NCI-H82 treated with DMSO at 0.1 percent for 48 hours (cell line): ENCODE results near the gene ZNF280C.
"Not testable (repeated sequence)": the region's sequence is repeated elsewhere in the genome, so short reads cannot be mapped to it uniquely, and the experiment has no call there.

Experiments used
- DNase-seq: peaks from one replicate; lab custom pipeline; 2025; ENCODE audit not compliant: unreplicated experiment; lab: John Stamatoyannopoulos, UW

Gene ZNF280C

DNA sequence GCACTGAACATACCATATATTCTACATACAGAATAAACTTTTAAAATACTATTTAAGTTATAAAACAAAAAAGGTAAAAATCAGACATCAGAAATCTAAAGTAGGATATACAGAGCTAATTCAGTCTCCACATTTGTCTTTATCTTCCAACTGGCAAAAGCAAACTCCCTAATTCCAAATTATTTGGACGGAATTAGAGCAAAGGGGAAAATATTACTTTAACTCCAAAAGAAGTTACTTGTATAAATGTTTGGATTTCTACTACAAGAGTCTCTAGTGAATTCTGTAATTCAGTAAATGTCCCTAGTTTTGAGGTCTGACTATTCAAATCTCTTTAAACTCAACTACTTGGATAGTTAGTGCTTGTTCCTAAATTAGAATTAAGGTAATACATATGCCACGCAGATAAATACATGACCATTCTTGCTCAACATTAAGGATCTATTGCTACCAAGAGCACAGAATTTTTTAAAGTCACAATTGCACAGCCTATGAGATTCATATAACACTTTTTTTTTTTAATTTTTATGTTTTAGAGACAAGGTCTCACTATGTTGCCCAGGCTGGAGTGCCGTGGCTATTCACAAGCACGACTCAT is 7.3 kb downstream of the ZNF280C start:
- DNase-seq = no peak

DNA sequence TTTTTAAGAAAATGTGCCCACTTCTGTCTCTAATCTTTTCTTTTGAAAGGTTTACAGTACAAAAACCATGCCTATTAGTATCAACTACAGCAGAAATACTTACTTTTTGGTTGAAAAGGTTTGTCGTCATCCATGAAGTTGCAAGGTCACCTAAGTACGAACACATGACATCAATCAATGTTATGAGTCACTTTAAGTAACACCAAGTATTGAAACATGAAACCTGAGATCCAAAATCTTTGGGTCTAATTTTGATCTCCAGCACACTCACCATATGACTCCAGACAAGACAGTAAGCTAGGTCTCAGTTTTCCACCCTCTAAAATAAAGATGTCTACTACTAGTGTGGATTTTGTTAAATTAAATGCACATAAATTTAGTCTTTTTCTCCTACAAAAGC is 8.4 kb downstream of the ZNF280C start:
- no peak for DNase-seq

DNA sequence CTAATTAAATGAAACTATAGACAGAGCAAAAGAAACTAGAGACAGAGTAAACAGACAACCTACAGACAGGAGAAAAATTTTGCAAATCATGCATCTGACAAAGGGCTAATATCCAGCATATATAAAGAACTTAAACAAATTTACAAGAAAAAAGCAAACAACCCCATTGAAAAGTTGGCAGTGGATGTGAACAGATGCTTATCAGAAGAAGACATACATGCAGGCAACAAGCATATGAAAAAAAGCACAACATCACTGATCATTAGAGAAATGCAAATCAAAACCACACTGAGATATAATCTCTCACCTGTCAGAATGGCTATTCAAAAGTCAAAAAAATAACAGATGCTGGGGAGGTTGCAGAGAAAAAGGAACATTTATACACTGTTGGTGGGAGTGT is 14.8 kb downstream of the ZNF280C start:
- DNase-seq = no peak

DNA sequence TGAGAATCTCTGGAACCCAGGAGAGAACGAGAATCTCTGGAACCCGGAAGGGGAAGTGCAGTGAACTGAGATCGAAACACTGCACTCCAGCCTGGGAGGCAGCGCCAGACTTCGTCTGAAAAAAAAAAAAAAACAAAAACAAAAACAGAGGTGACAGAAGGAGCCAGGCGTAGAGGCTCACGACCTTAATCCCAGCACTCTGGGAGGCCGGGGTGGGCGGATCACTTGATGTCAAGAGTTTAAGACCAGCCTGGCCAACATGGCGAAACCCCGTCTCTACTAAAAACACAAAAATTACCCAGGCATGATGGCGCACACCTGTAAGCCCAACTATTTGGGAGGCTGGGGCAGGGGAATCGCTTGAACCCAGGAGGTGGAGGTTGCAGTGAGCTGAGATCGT is 17.0 kb downstream of the ZNF280C start:
- no peak for DNase-seq

DNA sequence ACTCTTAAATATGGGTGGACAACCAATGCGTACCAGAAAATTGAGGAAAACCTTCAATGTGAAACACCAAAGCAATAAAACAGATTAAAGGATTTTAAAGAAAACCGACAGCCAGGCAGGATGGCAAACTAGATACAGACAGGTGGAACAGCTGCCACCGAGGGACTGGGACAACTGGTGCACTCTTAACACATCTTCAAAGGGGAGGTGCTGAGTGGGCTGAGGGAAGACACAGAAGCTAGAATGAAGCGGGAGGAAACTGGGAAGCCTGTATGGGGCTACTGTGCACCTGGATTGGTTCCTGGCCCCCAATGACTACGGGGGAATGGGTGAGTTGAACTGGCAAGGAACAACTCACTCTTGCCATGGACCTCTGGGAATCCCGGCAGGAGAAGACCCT is 20.7 kb downstream of the ZNF280C start:
- DNase-seq = no peak

DNA sequence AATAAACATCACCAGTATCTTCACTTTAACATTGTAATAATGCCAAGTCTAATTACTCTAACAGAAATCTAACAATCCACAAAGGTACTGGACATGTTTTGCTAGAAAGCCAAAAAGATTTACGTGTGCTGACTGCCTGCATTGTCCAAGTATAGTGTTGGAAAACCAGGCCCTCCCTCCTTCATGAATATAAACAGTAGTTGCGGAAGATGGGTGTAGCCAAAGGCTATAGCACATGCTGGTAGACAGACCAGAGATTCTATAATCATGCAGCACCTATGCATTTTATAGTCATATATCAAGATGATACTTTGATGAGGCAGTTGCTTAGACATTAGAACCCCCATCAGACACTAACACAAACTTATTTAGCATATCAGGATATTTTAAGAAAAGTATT is 22.6 kb downstream of the ZNF280C start:
- DNase-seq = no peak

DNA sequence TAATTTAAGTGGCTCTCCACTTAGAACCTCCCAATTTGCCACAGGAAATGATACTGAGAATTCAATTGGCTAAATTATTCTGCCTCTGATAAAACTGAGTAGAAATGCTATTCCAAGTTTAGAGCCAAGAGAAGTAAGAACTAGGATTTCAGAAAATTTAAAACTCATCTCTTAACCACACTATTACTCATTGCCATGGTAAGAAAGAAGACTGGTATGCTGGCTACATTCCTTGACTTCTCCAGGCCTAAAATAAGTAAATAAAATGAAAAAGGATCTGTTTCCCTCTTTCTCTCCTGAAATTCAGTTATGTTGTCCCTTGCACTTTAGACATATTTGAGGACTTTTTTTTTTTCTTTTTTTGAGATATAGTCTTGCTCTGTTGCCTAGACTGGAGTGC is 23.3 kb downstream of the ZNF280C start:
- no peak for DNase-seq

DNA sequence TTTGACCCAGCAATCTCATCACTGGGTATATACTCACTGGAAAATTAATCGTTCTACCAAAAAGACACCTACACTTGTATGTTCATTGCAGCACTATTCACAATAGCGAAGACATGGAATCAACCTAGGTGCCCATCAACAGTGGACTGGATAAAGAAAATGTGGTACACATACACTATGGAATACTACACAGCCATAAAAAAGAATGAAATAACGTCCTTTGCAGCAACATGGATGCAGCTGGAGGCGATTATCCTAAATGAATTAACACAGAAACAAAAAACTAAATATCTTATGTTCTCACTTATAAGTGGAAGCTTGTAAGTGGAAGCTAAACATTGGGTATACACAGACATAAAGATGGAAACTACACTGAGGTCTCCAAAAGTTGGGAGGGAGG is 37.5 kb downstream of the ZNF280C start:
- DNase-seq = not testable (repeated sequence)

DNA sequence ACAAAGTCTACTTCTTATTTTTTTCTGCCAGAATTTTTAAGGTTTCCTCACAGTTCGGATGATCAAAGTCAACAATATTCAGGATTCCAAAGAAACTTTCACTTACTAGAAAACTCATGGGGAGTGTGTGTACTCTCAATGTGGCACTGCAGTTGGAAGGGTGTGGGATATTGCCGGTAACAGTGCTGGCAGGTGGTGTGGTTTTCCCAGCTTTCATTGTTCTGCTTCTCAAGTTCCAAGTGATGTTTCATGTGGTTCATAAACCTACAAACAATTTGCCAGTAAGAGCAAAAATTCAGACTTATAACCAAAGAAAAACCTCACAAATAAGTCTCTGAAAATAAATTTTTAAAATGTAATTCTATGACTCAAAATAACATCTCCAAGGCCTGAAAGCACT is 39.8 kb downstream of the ZNF280C start:
- DNase-seq = no peak

DNA sequence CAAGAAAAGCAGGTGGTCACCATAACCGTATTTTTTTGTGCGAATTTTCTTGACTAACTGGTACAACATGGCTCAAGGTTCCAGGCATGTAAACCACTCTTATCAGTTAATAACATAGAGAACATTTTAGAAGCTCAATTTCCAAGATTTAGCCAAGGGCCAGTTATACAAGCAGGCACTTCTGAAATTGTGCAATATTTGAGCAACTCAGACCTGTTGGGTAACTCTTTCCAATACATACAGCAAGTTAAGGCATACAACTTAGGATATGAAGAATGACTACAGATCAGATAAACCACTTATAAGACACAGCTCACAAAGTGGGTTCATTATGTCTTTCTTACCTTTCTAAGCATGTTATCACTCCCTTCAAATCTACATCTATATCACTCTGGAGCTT is 43.9 kb downstream of the ZNF280C start:
- DNase-seq = no peak

DNA sequence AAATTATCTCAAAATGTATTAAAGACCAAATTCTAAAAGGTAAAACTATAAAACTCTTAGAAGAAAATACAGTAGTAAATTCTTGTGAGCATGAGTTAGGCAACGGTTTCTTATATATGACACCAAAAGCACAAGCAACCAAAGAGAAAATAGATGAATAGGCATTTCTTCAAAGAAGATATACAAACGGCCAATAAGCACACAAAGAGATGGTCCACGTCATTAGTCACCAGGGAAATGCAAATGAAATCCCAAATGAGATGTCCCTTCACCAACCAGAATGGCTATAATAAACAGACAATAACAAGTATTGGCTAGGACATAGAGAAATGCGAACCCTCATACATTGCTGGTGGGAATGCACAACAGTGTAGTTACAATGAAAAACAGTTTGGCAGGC is 52.4 kb downstream of the ZNF280C start:
- no peak for DNase-seq

DNA sequence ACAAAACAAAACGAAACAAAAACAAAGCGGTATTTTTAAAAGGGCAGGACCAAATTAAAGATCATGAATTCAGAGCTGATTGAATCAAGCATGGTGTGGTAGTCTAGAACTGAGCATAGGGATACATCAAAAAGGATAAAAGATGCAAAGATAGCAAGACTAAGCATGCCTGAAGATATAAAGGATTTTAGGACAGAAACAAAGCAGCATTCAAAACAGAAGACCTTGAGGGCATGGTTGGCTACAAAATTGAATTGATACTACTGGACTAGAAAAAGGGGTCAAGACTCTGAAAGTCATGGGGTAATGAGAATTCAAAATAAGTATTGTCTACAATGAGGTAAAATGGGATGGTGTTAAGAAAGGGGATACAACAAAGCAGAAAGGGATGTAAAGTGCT is 55.3 kb downstream of the ZNF280C start:
- DNase-seq = no peak

DNA sequence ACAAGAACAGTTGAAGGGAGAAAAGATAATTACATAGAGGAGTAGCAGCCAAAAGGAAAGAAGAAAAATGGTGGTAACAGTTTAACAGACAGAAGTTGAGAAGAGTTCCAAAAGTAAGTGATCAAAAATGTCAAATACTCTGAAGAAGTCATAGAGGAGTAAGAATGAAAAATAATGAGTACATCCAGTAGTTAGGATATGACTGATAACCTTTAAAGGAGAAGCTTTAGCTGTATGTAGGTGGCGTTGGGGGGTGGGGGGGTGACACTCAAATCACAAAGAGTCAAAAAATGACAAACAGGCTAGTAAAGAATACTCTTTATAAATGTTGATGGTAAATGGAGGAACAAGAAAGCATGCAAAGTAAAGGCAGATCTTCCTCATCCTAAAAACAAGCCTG is 56.3 kb downstream of the ZNF280C start:
- no peak for DNase-seq

DNA sequence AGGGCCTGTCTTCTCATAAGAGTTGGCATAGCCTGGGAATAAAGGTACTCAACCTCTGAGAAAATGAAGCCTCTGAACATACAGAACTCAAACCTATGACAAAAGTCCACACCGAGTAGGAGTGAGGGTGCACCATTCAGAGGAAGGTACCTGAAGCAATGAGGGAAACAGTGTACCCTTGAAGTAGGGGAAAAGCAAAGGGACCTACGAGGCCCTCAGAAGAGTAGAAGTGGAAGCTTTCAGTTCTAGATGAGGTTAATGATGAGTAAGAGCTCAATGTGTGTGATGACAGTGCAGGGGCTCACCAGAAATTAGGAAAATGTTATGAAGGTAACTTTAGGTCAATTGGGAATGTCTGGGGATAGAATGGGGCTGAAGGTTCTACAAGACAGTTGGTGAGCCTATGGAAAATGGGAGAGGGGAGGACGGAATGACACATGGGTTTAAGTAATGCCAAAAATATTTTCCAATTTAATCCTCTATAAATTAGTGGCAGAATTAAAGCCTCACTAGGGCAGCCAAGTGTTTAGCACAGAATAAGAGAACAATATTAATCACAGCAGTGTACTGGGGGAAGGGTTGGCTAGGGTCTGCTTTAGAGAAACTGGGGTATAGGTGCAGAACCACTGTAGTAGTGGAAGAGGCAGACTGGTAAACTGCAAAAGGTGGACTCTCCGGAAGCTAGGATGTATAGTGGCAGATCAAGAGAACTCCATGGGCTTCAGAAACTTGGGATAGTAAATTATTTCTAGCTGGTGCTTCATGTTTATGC is 57.1 kb downstream of the ZNF280C start:
- no peak for DNase-seq

DNA sequence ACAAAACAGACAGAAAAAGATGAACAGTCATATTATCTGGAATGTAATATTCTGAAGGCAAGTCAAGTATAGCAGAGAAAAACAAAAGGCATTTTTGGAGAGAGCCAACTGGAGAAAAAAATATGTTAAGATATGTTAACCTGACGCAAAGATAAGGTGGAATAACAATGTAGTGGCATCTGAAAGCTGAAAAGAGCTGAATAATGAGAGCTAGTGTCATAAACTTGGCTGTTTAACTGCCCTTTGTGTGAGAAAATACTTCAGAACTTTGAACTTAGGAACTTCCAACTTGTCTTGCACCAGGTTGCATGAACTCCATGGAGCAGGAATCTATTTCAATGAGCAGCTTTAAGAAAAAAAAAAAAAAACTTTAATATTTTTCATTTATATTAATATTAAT is 64.1 kb downstream of the ZNF280C start:
- DNase-seq = no peak

DNA sequence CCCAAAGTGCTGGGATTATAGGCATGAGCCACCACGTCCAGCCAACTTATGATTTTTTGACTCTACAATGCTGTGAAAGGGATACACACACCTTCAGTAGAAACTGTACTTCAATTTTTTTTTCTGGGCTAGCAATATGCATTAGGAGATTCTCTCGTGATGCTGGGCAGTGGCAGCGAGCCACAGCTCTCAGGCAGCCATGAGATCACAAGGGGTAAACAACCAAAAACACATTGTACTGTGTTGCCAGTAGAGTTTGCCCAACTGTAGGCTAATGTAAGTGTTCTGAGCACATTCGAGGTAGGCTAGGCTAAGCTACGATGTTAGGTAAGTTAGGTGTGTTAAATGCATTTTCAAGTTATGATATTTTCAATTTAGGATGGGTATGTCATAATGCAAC is 71.2 kb downstream of the ZNF280C start:
- no peak for DNase-seq

DNA sequence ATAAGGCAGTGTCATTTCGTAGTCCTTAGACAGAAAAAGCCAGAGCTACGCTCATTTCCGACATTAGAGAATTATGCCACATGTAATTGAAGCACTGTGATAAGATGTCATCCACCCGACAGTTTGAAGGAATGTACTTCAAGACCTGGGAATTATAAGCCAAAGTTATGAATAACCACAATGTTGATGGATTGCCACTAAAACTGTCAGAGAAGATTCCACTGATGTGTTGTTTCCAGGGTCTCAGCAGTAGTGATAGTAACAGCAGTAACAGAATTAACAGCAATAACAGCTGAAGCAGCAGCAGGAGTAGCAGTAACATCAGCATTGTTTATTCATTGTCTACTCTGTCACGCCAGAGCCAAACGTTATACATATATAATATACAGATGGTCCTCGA is 72.2 kb downstream of the ZNF280C start:
- DNase-seq = no peak

DNA sequence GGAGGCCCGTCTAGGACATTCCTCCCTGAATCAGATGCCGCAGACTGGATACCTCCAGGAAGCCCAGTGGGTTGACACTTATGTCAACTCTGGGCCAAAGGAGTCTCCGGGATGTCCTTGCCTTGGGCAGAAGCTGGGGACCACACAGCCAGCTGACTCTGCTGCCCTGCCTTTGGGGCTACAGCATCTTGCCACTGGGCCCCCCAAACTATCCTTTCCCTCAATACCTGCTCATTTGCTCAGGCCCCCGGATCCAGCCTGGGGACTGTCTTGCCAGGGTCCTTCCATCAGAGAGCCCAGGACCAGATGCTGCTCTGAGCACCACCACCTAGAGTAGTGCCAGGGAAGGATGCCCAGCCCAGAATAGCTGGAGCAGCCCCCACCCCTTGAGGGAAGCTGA is 77.9 kb downstream of the ZNF280C start:
- no peak for DNase-seq

DNA sequence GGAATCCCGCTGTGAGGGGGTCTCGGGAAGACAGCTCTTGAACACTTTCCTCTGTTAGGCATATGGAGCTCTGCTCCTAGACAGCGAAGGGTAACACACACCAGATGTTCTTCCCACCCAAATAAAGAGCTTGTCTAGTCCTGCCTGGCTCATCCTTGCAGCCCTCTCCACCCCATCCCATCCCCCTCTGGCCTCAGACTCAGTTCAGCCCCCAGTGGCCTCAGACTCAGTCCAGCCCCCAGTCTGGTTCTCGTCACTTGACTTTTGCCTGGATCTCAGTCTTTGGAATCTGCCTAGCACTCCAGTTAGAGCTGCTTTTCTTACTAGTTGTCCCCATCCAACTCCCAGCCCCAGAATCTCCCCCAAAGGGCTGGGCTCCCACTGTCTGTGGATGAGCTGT is 82.0 kb downstream of the ZNF280C start:
- DNase-seq = no peak

DNA sequence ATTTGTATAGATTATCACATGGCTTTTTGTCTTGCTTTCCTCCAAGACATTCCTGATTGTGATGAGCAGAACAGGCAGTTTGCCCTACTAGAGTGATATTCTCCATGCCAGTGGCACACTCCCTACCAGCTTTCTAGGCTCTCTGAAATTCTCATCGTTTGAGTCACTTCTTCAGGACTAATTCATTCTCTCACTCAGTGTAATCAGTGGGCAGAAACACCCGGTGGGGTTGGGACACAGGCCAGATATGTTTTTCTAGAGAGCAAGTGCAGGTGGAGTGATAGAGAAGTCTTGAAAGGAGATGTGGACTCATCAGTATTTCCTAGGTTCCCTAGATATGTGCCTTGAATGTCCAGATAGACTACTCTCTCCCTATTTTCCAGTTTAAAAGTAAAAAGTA is 83.8 kb downstream of the ZNF280C start:
- no peak for DNase-seq

DNA sequence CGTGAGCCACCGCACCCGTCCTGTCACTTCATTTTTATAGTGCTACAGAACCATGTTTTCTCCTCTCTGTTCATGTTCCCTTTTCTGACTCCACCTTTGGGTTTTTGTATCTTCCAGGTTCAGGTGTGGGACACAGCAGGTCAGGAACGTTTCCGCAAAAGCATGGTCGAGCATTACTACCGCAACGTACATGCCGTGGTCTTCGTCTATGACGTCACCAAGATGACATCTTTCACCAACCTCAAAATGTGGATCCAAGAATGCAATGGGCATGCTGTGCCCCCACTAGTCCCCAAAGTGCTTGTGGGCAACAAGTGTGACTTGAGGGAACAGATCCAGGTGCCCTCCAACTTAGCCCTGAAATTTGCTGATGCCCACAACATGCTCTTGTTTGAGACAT is 84.5 kb downstream of the ZNF280C start:
- no peak for DNase-seq

DNA sequence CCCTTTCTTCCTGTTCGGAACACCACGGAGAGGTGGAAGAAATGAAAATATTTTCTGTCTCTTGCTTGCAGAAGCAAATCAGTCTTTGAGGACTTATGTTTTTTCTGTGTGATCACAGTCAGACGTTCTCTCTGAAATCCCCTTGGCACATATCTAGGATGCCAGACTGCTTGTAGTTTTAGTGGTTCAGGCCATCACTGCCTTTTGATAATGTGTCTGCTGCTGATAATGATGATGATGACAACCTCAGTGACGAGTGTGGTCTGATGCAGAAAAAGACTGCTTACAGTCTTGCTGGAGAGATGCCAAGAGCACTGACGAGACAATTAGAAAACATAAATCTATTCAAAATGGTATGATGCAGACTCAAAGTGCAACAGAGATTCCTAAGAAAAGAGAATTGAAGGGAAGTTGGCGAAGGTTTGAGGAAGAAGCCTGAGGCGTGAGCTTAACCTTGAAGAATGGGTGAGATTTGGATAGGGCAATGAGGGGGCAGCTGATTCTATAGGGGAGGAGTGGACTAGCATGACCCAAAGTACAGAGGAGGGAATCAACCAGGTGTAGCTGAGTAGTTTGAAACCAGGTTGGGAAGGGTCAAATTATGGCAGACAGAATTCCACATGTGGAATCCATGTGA is 89.0 kb downstream of the ZNF280C start:
- DNase-seq = no peak

DNA sequence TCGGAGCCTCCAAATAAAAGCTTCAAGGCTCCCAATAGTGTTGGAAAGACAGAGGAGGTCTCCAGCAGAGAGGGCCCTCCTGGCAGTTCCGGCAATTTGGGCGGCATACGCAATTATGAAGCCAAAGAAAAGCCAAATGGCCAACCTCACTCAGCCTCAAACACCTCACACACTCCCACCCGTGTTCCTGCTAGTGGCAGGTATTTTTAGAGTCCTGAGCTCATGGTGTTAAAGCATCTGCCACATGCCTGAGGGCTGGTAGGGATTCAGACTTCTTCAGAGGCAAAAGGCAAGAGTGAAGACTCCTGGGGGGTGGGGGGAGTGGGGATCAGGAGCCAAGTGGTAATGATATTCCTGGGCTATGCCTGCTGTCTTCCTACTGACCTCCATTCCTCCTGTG is 89.5 kb downstream of the ZNF280C start:
- no peak for DNase-seq
